GM19438 (cell line): ENCODE results near the gene KIF17.

Experiments
- ATAC-seq: cut with Tn5 transposase; IDR thresholded peaks from one replicate; pipeline ENCODE4 v1.9.1; 2021; ENCODE audit warnings: low read depth; ENCODE audit not compliant: unreplicated experiment

Gene KIF17

GRCh38 chr1:20712215-20712577, 5.6 kb downstream of the KIF17 start:
- ATAC-seq, result no peak

- no peak for ATAC-seq
Measured at GRCh38 chr1:20711285-20712214, 6.3 kb downstream of the KIF17 start.

GRCh38 chr1:20710469-20711284, 7.1 kb downstream of the KIF17 start:
- ATAC-seq, result no peak

- ATAC-seq, result no peak
Measured at GRCh38 chr1:20709868-20710267, 7.9 kb downstream of the KIF17 start.

GRCh38 chr1:20708891-20709290, 8.9 kb downstream of the KIF17 start:
- ATAC-seq, result no peak

GRCh38 chr1:20708057-20708456, 9.8 kb downstream of the KIF17 start:
- no peak for ATAC-seq

- ATAC-seq, result no peak
Measured at GRCh38 chr1:20706841-20707240, 11.0 kb downstream of the KIF17 start.

- ATAC-seq, result no peak
Measured at GRCh38 chr1:20705203-20705755, 12.5 kb downstream of the KIF17 start.

- no peak for ATAC-seq
Measured at GRCh38 chr1:20704390-20705202, 13.2 kb downstream of the KIF17 start.

GRCh38 chr1:20703124-20703756, 14.6 kb downstream of the KIF17 start:
- no peak for ATAC-seq

GRCh38 chr1:20702416-20702815, 15.4 kb downstream of the KIF17 start:
- ATAC-seq, result no peak

- no peak for ATAC-seq
Measured at GRCh38 chr1:20701847-20702246, 16.0 kb downstream of the KIF17 start.

- ATAC-seq, result no peak
Measured at GRCh38 chr1:20701446-20701845, 16.4 kb downstream of the KIF17 start.

- no peak for ATAC-seq
Measured at GRCh38 chr1:20700636-20701215, 17.1 kb downstream of the KIF17 start.

GRCh38 chr1:20699558-20699957, 18.2 kb downstream of the KIF17 start:
- no peak for ATAC-seq

- no peak for ATAC-seq
Measured at GRCh38 chr1:20698195-20698910, 19.5 kb downstream of the KIF17 start.

- no peak for ATAC-seq
Measured at GRCh38 chr1:20697563-20697962, 20.2 kb downstream of the KIF17 start.

GRCh38 chr1:20696397-20697333, 21.1 kb downstream of the KIF17 start:
- no peak for ATAC-seq
